GM23338 (cell line): ENCODE measurements around the gene CDK14. TPM values are rescaled to one million over a fixed set of nuclear protein-coding genes. Genes with fewer than 3 reads are reported as not detected.

Experiments used
- ATAC-seq: fragments of 200-7000 bp; cut with Tn5 transposase; 3 replicates; pipeline ENCODE4 v1.9.1; 2020
- DNase-seq: peaks from one replicate; pipeline ENCODE4 v3.0.0-alpha.2; 2015; ENCODE audit warnings: low spot score
- H2AFZ ChIP-seq: fragments of 200-600 bp; sonication (generic); 2 replicates; pipeline ENCODE4 v1.8.0; 2016; ENCODE audit warnings: antibody characterized with exemption, mild to moderate bottlenecking, moderate library complexity
- H3F3A ChIP-seq: fragments of 200-600 bp; sonication (generic); replicated peaks from 2 replicates; pipeline ENCODE4 v1.8.0; 2017; ENCODE audit warnings: antibody characterized with exemption, mixed run types, low read depth
- H3K27ac ChIP-seq: fragments of 200-600 bp; sonication (generic); 2 replicates; pipeline ENCODE4 v1.6.1; 2016; ENCODE audit warnings: low read depth
- H3K27me3 ChIP-seq: fragments of 200-600 bp; sonication (generic); 2 replicates; pipeline ENCODE4 v1.8.0; 2016; ENCODE audit warnings: mild to moderate bottlenecking, mixed run types, moderate library complexity; ENCODE audit not compliant: insufficient read depth
- H3K36me3 ChIP-seq: fragments of 200-600 bp; sonication (generic); 2 replicates; pipeline ENCODE4 v1.8.0; 2016; ENCODE audit warnings: mild to moderate bottlenecking; ENCODE audit not compliant: insufficient read depth
- H3K4me1 ChIP-seq: fragments of 200-600 bp; sonication (generic); 2 replicates; pipeline ENCODE4 v1.8.0; 2016; ENCODE audit warnings: mild to moderate bottlenecking, moderate library complexity; ENCODE audit not compliant: insufficient read depth
- H3K4me2 ChIP-seq: fragments of 200-600 bp; sonication (generic); 2 replicates; pipeline ENCODE4 v1.7.1; 2017; ENCODE audit warnings: mixed run types
- H3K4me3 ChIP-seq: fragments of 200-600 bp; sonication (generic); 2 replicates; pipeline ENCODE4 v1.6.1; 2016; ENCODE audit warnings: mixed run types
- H3K79me2 ChIP-seq: fragments of 200-600 bp; sonication (generic); replicated peaks from 2 replicates; pipeline ENCODE4 v1.8.0; 2017; ENCODE audit warnings: mild to moderate bottlenecking; ENCODE audit not compliant: insufficient read depth
- H3K9me2 ChIP-seq: fragments of 200-600 bp; sonication (generic); 2 replicates; pipeline ENCODE4 v1.8.0; 2017; ENCODE audit not compliant: insufficient read depth
- H4K20me1 ChIP-seq: fragments of 200-600 bp; sonication (generic); replicated peaks from 2 replicates; pipeline ENCODE4 v1.8.0; 2017; ENCODE audit warnings: mild to moderate bottlenecking; ENCODE audit not compliant: insufficient read depth
- H3K27ac Mint-ChIP-seq: 2 replicates; pipeline ENCODE4 v1.8.0; 2020; ENCODE audit warnings: inconsistent platforms, mild to moderate bottlenecking, moderate library complexity, mixed read lengths
- H3K27me3 Mint-ChIP-seq: 3 replicates; pipeline ENCODE4 v1.8.0; 2022; ENCODE audit warnings: low read depth, mild to moderate bottlenecking, moderate library complexity, mixed read lengths, inconsistent platforms; ENCODE audit not compliant: insufficient read depth, poor library complexity
- H3K36me3 Mint-ChIP-seq: 3 replicates; pipeline ENCODE4 v1.8.0; 2021; ENCODE audit warnings: low read depth, mild to moderate bottlenecking, inconsistent platforms, moderate library complexity, mixed read lengths
- H3K4me1 Mint-ChIP-seq: 3 replicates; pipeline ENCODE4 v1.8.0; 2020; ENCODE audit warnings: mild to moderate bottlenecking, inconsistent platforms, mixed read lengths
- H3K4me3 Mint-ChIP-seq: 3 replicates; pipeline ENCODE4 v1.8.0; 2021; ENCODE audit warnings: moderate library complexity, mild to moderate bottlenecking, inconsistent platforms, mixed read lengths
- H3K9me3 Mint-ChIP-seq: 3 replicates; pipeline ENCODE4 v1.8.0; 2020; ENCODE audit warnings: moderate library complexity, mild to moderate bottlenecking, inconsistent platforms, mixed read lengths
- ETS1 ChIP-seq: IDR thresholded peaks from 2 replicates; pipeline ENCODE4 v1.6.1; 2016; ENCODE audit warnings: antibody characterized with exemption
- JUNB ChIP-seq: IDR thresholded peaks from one replicate; pipeline ENCODE4 v1.6.1; 2016; ENCODE audit warnings: antibody characterized with exemption; ENCODE audit not compliant: unreplicated experiment
- NANOG ChIP-seq: IDR thresholded peaks from 2 replicates; pipeline ENCODE4 v1.6.1; 2016; ENCODE audit warnings: antibody characterized with exemption, borderline replicate concordance
- POLR2AphosphoS5 ChIP-seq: IDR thresholded peaks from 2 replicates; pipeline ENCODE4 v1.6.1; 2016; ENCODE audit warnings: antibody characterized with exemption, low read depth
- ZNF114 ChIP-seq: fragments of 250-450 bp; sonication (Bioruptor Pico); IDR thresholded peaks from 2 replicates; pipeline ENCODE4 v1.5.0; 2020; ENCODE audit warnings: mild to moderate bottlenecking, moderate library complexity
- ZNF462 ChIP-seq: fragments of 250-450 bp; sonication (Bioruptor Pico); IDR thresholded peaks from 2 replicates; pipeline ENCODE4 v1.5.0; 2020; ENCODE audit warnings: mild to moderate bottlenecking, moderate library complexity
- polyA plus RNA-seq: library from polyadenylated mRNA; unstranded; fragments of >200 nt; fragmentation: Nextera tagmentation; extraction: Ambion mirVana; gene quantifications from 2 replicates; pipeline ENCODE4 v1.2.1, GENCODE V29; 2016
- total RNA-seq: library from RNA; depleted of rRNA; stranded (reverse); fragments of >200 nt; shearing (Covaris generic); gene quantifications from 2 replicates; pipeline ENCODE4 v1.2.3, GENCODE V29; 2014

Gene CDK14
- total and polyA plus RNA-seq, 2 experiments from 2014 or later = 11.2 to 24.0 TPM

- H3K27me3 Mint-ChIP-seq = peaks cover 4% of the 10 kb centered on the region
- Histone ChIP-seq H3K36me3 (no peaks in the 10 kb centered on the region), H3K27ac (peak overlapping the region; percentile 89), H3K9me2 (no peaks in the 10 kb centered on the region), H3K79me2 (no peaks in the 10 kb centered on the region), H3K27me3 (no peaks in the 10 kb centered on the region), H2AFZ (no peak overlapping the region), H3F3A (no peaks in the 10 kb centered on the region), H4K20me1 (no peaks in the 10 kb centered on the region), H3K4me2 (peak overlapping the region; percentile 68), H3K4me1 (peaks cover 57% of the 10 kb centered on the region), H3K4me3 (peak overlapping the region; percentile 36)
- ATAC-seq (peak; percentile 60), DNase-seq (no peak)
- no peak for TF ChIP-seq POLR2AphosphoS5
- TF ChIP-seq ZNF462 (CRISPR knock-in tag) = no peak
- no peak for TF ChIP-seq ETS1
- TF ChIP-seq ZNF114 (CRISPR knock-in tag) = no peak
- TF ChIP-seq JUNB = no peak
- TF ChIP-seq NANOG = no peak
- H3K36me3 Mint-ChIP-seq = peaks cover 21% of the 10 kb centered on the region
- H3K9me3 Mint-ChIP-seq = peaks cover 5% of the 10 kb centered on the region; the same call in 2 of the 3 replicates
- peak overlapping the region; percentile 28; the same call in 2 of the 3 replicates for H3K4me3 Mint-ChIP-seq
- peak overlapping the region; percentile 84 for H3K27ac Mint-ChIP-seq
- peaks cover 56% of the 10 kb centered on the region for H3K4me1 Mint-ChIP-seq
Measured at GRCh38 chr7:91030680-91031380, 434.7 kb downstream of the CDK14 start.
